GM12864 (cell line): Measurements from ENCODE around the gene OR3A2.
"Not testable (repeated sequence)": the region's sequence is repeated elsewhere in the genome, so short reads cannot be mapped to it uniquely, and the experiment has no call there.

Experiments used
- DNase-seq: peaks from one replicate; pipeline ENCODE4 v3.0.0-alpha.2; 2011; ENCODE audit warnings: low read depth
- H3K4me3 ChIP-seq: 2 replicates; pipeline ENCODE4 v1.5.1; 2011; ENCODE audit warnings: mild to moderate bottlenecking, low read depth, low read length, control low read depth
- TF ChIP-seq, protein P1 (sequence below): IDR thresholded peaks from 2 replicates; pipeline ENCODE4 v1.5.1; 2011; ENCODE audit warnings: low read depth, mild to moderate bottlenecking, moderate library complexity, low read length, control low read depth, inconsistent platforms; ENCODE audit errors: missing control alignments

Gene OR3A2

DNA sequence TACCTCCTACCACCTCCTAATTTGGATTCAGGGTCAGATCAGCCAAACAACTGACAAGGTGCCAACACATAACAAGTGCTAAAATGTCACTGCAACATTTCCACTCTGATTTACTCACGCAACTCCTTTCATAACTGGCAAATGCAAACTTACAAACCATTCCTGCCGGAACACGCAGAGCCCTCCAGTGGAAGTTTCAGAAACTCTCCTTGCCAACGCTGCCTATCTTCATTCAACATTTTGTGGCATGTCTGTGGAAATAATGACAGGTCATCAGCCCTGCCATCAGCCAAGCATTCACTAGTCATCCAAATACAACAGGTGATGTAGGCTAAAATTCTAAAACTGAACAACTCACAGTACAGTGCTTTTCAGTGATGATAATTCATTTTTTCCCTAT is 50.2 kb downstream of the OR3A2 start:
- TF ChIP-seq, protein P1, sequence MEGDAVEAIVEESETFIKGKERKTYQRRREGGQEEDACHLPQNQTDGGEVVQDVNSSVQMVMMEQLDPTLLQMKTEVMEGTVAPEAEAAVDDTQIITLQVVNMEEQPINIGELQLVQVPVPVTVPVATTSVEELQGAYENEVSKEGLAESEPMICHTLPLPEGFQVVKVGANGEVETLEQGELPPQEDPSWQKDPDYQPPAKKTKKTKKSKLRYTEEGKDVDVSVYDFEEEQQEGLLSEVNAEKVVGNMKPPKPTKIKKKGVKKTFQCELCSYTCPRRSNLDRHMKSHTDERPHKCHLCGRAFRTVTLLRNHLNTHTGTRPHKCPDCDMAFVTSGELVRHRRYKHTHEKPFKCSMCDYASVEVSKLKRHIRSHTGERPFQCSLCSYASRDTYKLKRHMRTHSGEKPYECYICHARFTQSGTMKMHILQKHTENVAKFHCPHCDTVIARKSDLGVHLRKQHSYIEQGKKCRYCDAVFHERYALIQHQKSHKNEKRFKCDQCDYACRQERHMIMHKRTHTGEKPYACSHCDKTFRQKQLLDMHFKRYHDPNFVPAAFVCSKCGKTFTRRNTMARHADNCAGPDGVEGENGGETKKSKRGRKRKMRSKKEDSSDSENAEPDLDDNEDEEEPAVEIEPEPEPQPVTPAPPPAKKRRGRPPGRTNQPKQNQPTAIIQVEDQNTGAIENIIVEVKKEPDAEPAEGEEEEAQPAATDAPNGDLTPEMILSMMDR, result no peak
- DNase-seq, result no peak

DNA sequence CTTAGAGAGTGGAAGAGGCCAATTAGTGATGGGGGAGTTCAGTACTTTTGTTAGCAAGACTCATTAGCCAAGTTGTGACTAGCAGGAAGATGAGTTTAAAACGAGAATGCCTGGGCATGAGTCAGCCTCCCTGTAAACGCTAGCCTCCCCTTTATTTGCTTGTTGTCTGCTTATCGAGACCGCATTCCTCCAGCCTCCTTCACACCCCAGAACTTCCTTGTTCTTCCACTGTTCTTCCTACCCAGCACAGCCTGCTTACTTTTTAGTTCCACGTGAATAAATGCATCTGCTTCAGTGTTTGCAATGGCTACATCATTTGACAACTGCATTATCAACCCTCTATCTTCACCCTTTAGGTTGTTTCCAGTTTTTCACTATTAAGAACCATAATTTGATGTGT is 67.8 kb downstream of the OR3A2 start:
- no peak overlapping the region for H3K4me3 ChIP-seq
- TF ChIP-seq, protein P1, result no peak
- no peak for DNase-seq

More for the DNA sequence above, 50.2 kb downstream of the OR3A2 start:
- H3K4me3 ChIP-seq, result no peak overlapping the region

DNA sequence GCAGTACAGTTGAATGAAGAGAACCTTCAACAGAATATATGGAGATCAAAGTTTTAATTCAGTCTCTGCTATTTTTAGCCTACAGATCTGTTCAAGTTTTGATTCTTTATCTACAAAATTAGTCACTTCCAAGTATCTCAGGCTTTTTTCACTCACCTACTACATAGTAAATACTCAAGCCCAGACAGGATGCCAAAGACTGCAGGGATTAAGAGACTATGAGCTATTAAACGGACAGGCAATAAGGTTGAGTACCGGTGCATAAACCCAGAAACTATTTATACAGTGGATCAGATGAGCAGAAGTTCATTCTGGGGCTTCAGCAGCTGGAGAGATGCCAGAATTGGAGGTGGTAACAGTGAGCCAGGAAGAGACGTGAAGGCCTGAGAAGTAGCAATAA is 69.3 kb downstream of the OR3A2 start:
- TF ChIP-seq, protein P1, result no peak
- DNase-seq, result no peak
- no peak overlapping the region for H3K4me3 ChIP-seq

DNA sequence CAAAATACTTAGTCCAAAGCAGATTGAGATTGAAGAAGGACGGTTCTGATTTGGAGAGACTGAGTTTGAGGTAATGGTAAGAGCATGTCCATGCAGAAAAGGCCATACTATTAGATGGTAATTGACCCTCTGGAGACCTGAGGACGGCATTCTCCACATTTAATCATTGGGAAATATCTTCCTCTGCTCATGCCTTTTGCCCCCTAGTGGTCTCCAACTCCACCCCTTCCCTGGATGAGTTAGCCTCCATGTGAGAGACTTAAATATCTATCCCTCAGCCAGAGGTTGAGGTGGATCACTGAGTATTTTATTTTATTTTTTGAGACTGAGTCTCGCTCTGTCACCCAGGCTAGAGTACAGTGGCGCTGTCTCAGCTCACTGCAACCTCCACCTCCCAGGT is 77.5 kb downstream of the OR3A2 start:
- TF ChIP-seq, protein P1, result no peak
- no peak for DNase-seq
- H3K4me3 ChIP-seq, result no peak overlapping the region

DNA sequence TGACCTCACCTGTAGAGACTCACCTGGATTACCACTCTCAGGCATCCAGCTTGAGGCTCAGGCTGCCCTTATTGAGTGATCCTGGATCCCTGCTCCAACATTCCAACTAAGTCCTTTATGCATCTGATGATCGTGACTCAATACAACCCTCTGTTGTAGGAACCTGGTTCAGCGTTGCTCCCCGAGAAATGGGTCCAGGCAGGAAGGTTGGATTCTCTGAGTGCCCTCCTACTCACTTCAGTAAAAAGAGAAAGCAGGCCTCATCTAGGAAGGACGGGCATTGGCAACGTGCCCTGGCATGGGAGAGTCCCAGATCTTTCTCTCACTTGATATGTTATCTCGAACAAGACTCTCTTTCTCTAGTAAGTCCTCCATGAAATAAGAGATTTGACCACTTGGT is 87.8 kb downstream of the OR3A2 start, which contains the start of gene OR3A1:
OR3A1 (minus strand) TSS at position 101 of the 400 bp plus-strand sequence. CDS start 5,778 bp downstream, outside the sequence.
- no peak for DNase-seq
- TF ChIP-seq, protein P1, result no peak
- no peak within 1 kb of the TSS for H3K4me3 ChIP-seq

DNA sequence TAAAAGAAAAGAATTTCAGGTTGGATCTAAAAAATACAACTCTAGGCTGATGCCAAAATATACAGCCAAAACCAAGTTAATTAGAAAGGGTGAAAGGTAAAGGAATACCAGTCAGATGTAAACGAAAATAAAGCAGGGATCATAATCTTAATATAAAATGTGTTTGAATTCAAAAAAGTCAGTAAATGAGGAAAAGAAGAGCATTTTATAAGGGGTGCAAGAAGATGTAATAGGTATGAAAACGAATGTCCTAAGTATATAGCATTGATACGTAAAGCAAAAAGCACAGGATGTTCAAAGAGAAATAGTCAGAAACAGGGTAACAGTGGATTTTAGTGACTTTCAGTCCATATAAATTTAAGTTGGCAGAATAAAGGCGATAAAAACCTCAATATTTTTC is 90.5 kb downstream of the OR3A2 start:
- TF ChIP-seq, protein P1, result no peak
- no peak overlapping the region for H3K4me3 ChIP-seq
- no peak for DNase-seq

DNA sequence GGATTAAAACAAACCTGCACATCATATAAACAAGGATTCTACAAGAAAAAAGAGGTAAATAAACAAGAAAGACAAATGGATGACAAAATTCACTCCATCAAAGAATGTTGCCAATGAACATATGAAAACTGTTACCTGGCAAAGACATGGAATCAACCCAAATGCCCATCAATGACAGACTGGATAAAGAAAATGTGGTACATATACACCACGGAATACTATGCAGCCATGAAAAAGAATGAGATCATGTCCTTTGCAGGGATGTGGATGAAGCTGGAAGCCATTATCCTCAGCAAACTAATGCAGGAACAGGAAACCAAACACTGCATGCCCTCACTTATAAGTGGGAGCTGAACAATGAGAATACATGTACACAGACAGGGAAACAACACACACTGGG is 92.6 kb downstream of the OR3A2 start:
- not testable (repeated sequence) for H3K4me3 ChIP-seq, DNase-seq

DNA sequence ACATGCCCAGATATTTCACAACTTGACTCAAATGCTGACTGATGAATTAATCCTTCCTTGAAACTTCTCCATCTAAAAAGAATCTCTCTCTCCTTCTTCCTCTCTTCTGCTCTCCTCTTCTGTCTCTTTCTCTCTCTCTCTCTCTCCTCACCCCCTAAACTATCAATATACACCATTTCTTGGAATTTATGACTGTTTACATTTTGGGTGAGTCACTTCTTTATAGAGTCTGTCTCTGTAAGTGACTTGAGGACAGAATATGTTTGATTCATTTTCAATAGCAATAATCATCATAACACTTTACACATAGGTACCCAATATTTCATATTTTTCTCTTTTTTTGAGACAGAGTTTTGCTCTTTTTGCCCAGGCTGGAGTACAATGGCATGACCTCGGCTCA is 103.2 kb downstream of the OR3A2 start:
- no peak for DNase-seq
- H3K4me3 ChIP-seq, result no peak overlapping the region
- TF ChIP-seq, protein P1, result no peak
